BE2C (cell line): Measurements from ENCODE around the gene UNC13B. TPM values are rescaled to one million over a fixed set of nuclear protein-coding genes. Genes with fewer than 3 reads are reported as not detected.

Experiments used
- DNase-seq: peaks from one replicate; pipeline ENCODE4 v3.0.0-alpha.2; 2020
- H3K27me3 ChIP-seq: fragments of 250-450 bp; sonication (Bioruptor Pico); 2 replicates; pipeline ENCODE4 v1.5.1; 2020; ENCODE audit warnings: mild to moderate bottlenecking
- H3K36me3 ChIP-seq: fragments of 250-450 bp; sonication (Bioruptor Pico); 2 replicates; pipeline ENCODE4 v1.5.1; 2020; ENCODE audit warnings: mild to moderate bottlenecking
- H3K4me1 ChIP-seq: fragments of 250-450 bp; sonication (Bioruptor Pico); 2 replicates; pipeline ENCODE4 v1.5.1; 2020
- H3K4me3 ChIP-seq: 2 replicates; pipeline ENCODE4 v1.5.1; 2011; ENCODE audit warnings: low read depth, low read length
- H3K9me3 ChIP-seq: fragments of 250-450 bp; sonication (Bioruptor Pico); 2 replicates; pipeline ENCODE4 v1.5.1; 2020
- CTCF ChIP-seq: IDR thresholded peaks from 2 replicates; pipeline ENCODE4 v1.5.1; 2012; ENCODE audit warnings: mild to moderate bottlenecking, low read depth, low read length
- polyA plus RNA-seq: library from polyadenylated mRNA; unstranded; fragments of >200 nt; gene quantifications from one replicate; pipeline ENCODE4 v1.2.1, GENCODE V29; 2012; ENCODE audit warnings: low read depth, missing spikeins; ENCODE audit not compliant: insufficient read length, insufficient read depth

Gene UNC13B
- polyA plus RNA-seq: 15.6 TPM

- peaks cover 4% of the 10 kb centered on the region; the same call in 1 of the 2 replicates for H3K4me1 ChIP-seq
- TF ChIP-seq CTCF: peak; percentile 25; the same call in 1 of the 2 replicates
- H3K9me3 ChIP-seq: no peaks in the 10 kb centered on the region
- H3K27me3 ChIP-seq: no peaks in the 10 kb centered on the region
- peak; percentile 97 for DNase-seq
- H3K36me3 ChIP-seq: no peaks in the 10 kb centered on the region
- peak within 1 kb of the TSS; percentile 94 for H3K4me3 ChIP-seq
Measured at GRCh38 chr9:35161713-35162604, at the start of gene UNC13B. UNC13B (plus strand) TSS chr9:35162009; CDS start chr9:35162284, 275 bp downstream.

DNA sequence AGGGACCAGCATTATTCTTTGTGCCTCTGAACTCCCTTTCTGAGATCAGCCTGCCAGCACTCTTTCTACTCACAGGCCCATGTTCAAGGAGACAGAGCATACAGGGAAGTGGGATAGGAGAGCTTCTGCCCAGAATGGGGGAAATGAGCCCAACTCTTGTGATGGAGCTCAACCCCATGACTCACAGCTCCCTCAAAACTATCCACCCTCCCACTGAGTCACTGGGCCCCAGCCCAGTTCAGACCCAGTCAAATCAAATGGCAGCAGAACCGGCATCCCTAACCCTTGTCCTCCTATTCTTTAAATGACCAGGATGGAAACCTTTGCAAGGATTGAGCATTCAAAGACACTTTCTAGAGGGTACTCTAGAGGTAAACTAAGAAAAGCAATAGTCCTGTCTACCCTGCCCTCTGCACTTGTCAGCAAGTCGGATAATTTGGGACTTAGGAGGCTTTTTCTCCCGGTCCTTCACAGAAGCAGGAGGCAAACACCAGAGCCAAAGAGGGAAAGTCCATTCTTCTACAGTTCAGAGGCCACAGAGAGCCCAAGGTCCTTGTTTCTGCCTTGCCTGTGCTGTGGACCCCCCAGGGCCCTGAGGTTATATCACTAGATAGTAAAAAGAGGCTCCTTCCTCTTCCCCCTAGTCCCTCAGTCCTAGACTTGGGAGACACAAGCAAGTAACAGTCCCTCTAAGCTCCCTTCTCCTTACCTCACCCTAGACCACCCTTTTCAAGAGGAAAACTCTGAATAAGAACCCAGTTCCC is 49.4 kb upstream of the UNC13B start:
- TF ChIP-seq CTCF: no peak
- no peaks in the 10 kb centered on the region for H3K9me3 ChIP-seq
- H3K27me3 ChIP-seq: no peaks in the 10 kb centered on the region
- H3K4me1 ChIP-seq: peaks cover 16% of the 10 kb centered on the region
- no peaks in the 10 kb centered on the region for H3K36me3 ChIP-seq
- H3K4me3 ChIP-seq: no peak overlapping the region
- no peak for DNase-seq

DNA sequence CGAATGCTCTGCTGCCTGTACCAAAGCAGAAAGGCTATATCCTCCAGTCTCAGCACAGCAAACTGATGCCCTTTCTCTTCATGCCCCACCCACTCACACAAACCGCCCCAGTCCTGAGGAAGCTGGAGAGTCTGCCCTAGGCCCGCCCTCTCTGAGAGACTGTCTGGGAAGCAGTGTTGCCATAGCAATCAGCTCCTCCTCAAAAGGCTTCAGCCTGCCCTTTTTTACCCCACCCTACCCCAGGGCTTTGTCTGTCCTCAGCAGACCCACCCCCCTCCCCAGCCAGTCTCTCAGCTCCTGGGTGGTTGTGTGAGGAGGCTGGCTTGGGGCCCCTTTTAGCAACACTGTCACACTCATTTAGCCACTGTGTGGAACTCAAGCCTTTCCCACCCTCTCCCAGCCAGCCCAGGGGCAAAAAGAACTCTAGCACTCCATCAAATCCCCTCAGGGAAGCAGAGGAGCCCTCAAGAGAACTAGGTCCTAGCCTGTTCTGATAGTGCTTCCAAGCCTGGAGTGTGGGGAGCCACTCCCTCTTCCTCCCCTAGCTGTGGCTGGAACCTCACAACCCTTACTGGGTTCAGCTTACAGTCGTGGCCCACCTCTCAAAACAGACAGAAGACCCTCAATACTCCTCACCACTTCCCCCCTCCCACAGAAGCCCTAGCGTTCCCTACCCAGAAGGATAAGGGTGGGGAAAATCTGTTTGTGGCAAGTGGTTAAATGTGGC is 47.5 kb upstream of the UNC13B start:
- H3K36me3 ChIP-seq: no peaks in the 10 kb centered on the region
- H3K4me3 ChIP-seq: peak overlapping the region; percentile 68
- H3K27me3 ChIP-seq: no peaks in the 10 kb centered on the region
- DNase-seq: peak; percentile 88
- peaks cover 16% of the 10 kb centered on the region for H3K4me1 ChIP-seq
- TF ChIP-seq CTCF: no peak
- H3K9me3 ChIP-seq: no peaks in the 10 kb centered on the region

DNA sequence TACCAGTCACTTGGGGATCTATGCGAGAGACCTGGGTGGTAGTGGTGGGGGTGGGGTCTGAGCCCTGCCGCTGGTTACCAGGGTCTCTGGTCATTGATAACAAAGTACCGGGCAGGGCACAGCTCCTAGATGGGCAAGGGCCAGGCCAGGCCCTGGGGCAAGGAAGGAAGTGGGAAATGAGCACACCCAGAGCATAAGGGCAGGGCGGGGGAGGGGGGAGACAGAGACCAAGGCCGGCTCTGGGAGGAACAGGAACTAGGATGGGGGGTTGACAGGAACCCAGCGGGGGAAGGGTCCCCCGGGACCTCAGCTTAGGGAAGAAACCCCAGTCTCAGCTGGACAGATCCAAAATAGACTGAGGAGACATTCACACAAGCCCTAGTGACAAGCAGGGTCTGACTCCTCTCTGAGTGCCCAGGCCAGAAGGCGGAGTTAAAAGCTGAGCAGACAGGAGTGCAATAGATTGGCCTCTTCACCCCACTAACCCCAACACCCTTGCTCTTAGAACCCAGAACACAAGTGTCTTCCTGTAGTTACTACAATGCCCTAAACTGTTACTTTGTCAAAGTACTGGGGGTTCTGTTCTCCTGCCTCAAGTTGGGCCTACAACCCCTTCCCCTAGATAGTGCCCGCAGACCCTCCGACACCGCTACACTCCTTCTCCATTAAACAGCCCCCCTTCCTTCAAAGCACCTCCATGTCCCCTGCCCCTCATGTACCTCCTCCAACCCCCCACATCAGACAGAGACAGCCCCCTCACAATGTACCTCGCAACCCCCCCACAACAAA is 46.8 kb upstream of the UNC13B start:
- H3K4me3 ChIP-seq: peak overlapping the region; percentile 68
- H3K9me3 ChIP-seq: no peaks in the 10 kb centered on the region
- DNase-seq: peak; percentile 52
- TF ChIP-seq CTCF: no peak
- no peaks in the 10 kb centered on the region for H3K27me3 ChIP-seq
- H3K4me1 ChIP-seq: peaks cover 16% of the 10 kb centered on the region
- H3K36me3 ChIP-seq: no peaks in the 10 kb centered on the region

- no peak for TF ChIP-seq CTCF
- no peaks in the 10 kb centered on the region for H3K9me3 ChIP-seq
- peaks cover 16% of the 10 kb centered on the region for H3K4me1 ChIP-seq
- no peaks in the 10 kb centered on the region for H3K36me3 ChIP-seq
- H3K27me3 ChIP-seq: no peaks in the 10 kb centered on the region
- peak within 1 kb of the TSS; percentile 68 for H3K4me3 ChIP-seq
- peak; percentile 99 for DNase-seq
Measured at GRCh38 chr9:35115680-35116538, 45.9 kb upstream of the UNC13B start, which contains the start of gene ATOSB. ATOSB (minus strand) TSS chr9:35115862; CDS start chr9:35108274, 7,588 bp downstream.
